Activated CD4-positive, CD25-positive, alpha-beta regulatory T cell treated with anti-CD3 and anti-CD28 coated beads, Interleukin-2, amount 50 U/mL, for 72 hours (primary cell): ENCODE measurements around the gene ITGA6.

Source experiments
- DNase-seq: peaks from one replicate; pipeline ENCODE4 v3.0.0; 2021

Gene ITGA6

GRCh38 chr2:172427256-172427989, at the start of gene ITGA6:
TSS of gene ITGA6 (plus strand) at chr2:172427586.
- peak; percentile 73 for DNase-seq

GRCh38 chr2:172380436-172381274, 46.7 kb upstream of the ITGA6 start:
- DNase-seq, result no peak

GRCh38 chr2:172381275-172382027, 45.9 kb upstream of the ITGA6 start:
- no peak for DNase-seq

GRCh38 chr2:172387361-172387760, 40.0 kb upstream of the ITGA6 start:
- no peak for DNase-seq

GRCh38 chr2:172389685-172390339, 37.6 kb upstream of the ITGA6 start:
- no peak for DNase-seq

GRCh38 chr2:172394002-172394401, 33.4 kb upstream of the ITGA6 start:
- no peak for DNase-seq

- DNase-seq, result no peak
These were observed 31.9 kb upstream of the ITGA6 start for GRCh38 chr2:172395503-172395902.

- DNase-seq, result no peak
These were observed 30.1 kb upstream of the ITGA6 start for GRCh38 chr2:172397148-172397834.

- no peak for DNase-seq
These were observed 28.9 kb upstream of the ITGA6 start for GRCh38 chr2:172398440-172398839.

GRCh38 chr2:172399765-172400164, 27.6 kb upstream of the ITGA6 start:
- no peak for DNase-seq

GRCh38 chr2:172402198-172402597, 25.2 kb upstream of the ITGA6 start:
- no peak for DNase-seq

- DNase-seq, result no peak
These were observed 24.0 kb upstream of the ITGA6 start for GRCh38 chr2:172403402-172403801.

GRCh38 chr2:172403881-172404468, 23.4 kb upstream of the ITGA6 start:
- no peak for DNase-seq

- DNase-seq, result no peak
These were observed 22.6 kb upstream of the ITGA6 start for GRCh38 chr2:172404824-172405223.

- DNase-seq, result no peak
These were observed 21.7 kb upstream of the ITGA6 start for GRCh38 chr2:172405673-172406072.

GRCh38 chr2:172408143-172408766, 19.1 kb upstream of the ITGA6 start:
- no peak for DNase-seq

- DNase-seq, result no peak
These were observed 18.3 kb upstream of the ITGA6 start for GRCh38 chr2:172409042-172409441.

GRCh38 chr2:172412984-172413492, 14.3 kb upstream of the ITGA6 start:
- DNase-seq, result no peak

GRCh38 chr2:172415157-172415864, 12.1 kb upstream of the ITGA6 start:
- DNase-seq, result no peak

GRCh38 chr2:172415865-172416183, 11.6 kb upstream of the ITGA6 start:
- no peak for DNase-seq
